Uterus (tissue), 4 donors: ENCODE results near the gene MGAT2. TPM values are rescaled to one million over a fixed set of nuclear protein-coding genes. Genes with fewer than 3 reads are reported as not detected.
"Not testable (repeated sequence)": the region's sequence is repeated elsewhere in the genome, so short reads cannot be mapped to it uniquely, and the experiment has no call there.

Experiments
- DNase-seq, 2 donors: peaks; one replicate each; pipeline ENCODE4 v3.0.0-alpha.2; 2019 to 2020
- H3K27ac ChIP-seq, 2 donors: fragments of 200-600 bp; sonication (generic); 1 replicate in 1 of 2; 2 replicates in 1 of 2; pipeline ENCODE4 v1.5.1; 2016 to 2018
- H3K27me3 ChIP-seq, 2 donors: fragments of 200-600 bp; sonication (generic); one replicate each; pipeline ENCODE4 v1.5.1; 2018 to 2019; ENCODE audit warnings: control low read depth in 1 of 2
- H3K36me3 ChIP-seq, 2 donors: fragments of 200-600 bp; sonication (generic); one replicate each; pipeline ENCODE4 v1.5.1; 2019; ENCODE audit warnings: control low read depth in 1 of 2
- H3K4me1 ChIP-seq, 2 donors: fragments of 200-600 bp; sonication (generic); one replicate each; pipeline ENCODE4 v1.5.1; 2018 to 2019; ENCODE audit warnings: control low read depth in 1 of 2
- H3K4me3 ChIP-seq, 2 donors: fragments of 200-600 bp; sonication (generic); 1 replicate in 1 of 2; 2 replicates in 1 of 2; pipeline ENCODE4 v1.5.1; 2018 to 2019; ENCODE audit warnings: mild to moderate bottlenecking in 1 of 2
- H3K9me3 ChIP-seq, 2 donors: fragments of 200-600 bp; sonication (generic); one replicate each; pipeline ENCODE4 v1.5.1; 2019; ENCODE audit warnings: control low read depth in 1 of 2
- CTCF ChIP-seq, 4 experiments: fragments of 200-600 bp in 2 of 4; fragments of 450-650 bp in 2 of 4; sonication (generic) in 2 of 4; IDR thresholded peaks; one replicate each; pipeline ENCODE4 v1.5.1; 2016 to 2019; ENCODE audit warnings: antibody characterized with exemption in 4 of 4, mild to moderate bottlenecking in 2 of 4, moderate library complexity in 1 of 4
- POLR2A ChIP-seq, 2 donors: fragments of 450-650 bp; IDR thresholded peaks; one replicate each; pipeline ENCODE4 v1.6.1; 2016; ENCODE audit warnings: antibody characterized with exemption in 2 of 2, mild to moderate bottlenecking in 1 of 2, moderate library complexity in 1 of 2
- intact Hi-C: fragments of 100-400 bp; cut with DNase I; formaldehyde crosslinking; loops from one replicate; pipeline ENCODE4 v1.15.1; 2023; ENCODE audit warnings: low total_unique reads
- total RNA-seq, 4 donors: library from RNA; depleted of rRNA in 3 of 4; stranded (reverse); fragments of >200 nt in 3 of 4; gene quantifications; one replicate each; pipeline versions ENCODE4 v1.1.0 to v1.2.4, GENCODE V29; 2014 to 2023
- donor health status: DM: yes; HTN: yes; CAD: no.

The MGAT2 gene
- total RNA-seq, 4 donors from 2014 or later, result 24.6 to 52.1 (median 32.6) TPM

GRCh38 chr14:49612671-49613070 is 7.9 kb upstream of the MGAT2 start:
- H3K4me3 ChIP-seq, result no peak overlapping the region
- intact Hi-C loops, result no loop called here
- H3K9me3 ChIP-seq, result no peaks in the 10 kb centered on the region
- DNase-seq, result no peak
- no peaks in the 10 kb centered on the region for H3K36me3 ChIP-seq
- H3K4me1 ChIP-seq, result no peaks in the 10 kb centered on the region
- H3K27me3 ChIP-seq, result no peaks in the 10 kb centered on the region
- H3K27ac ChIP-seq, result no peak overlapping the region
- no peak for TF ChIP-seq POLR2A (IDR thresholded peaks at IDR 0.05)
- TF ChIP-seq CTCF (IDR thresholded peaks at IDR 0.05), result no peak

- Histone ChIP-seq H3K4me1 (no peaks in the 10 kb centered on the region), H3K9me3 (no peaks in the 10 kb centered on the region), H3K36me3 (no peaks in the 10 kb centered on the region), H3K4me3 (no peak overlapping the region), H3K27ac (no peak overlapping the region), H3K27me3 (no peaks in the 10 kb centered on the region)
- intact Hi-C loops, result no loop called here
- DNase-seq, result no peak
- TF ChIP-seq POLR2A (IDR thresholded peaks at IDR 0.05) (no peak), CTCF (IDR thresholded peaks at IDR 0.05) (no peak)
Measured at GRCh38 chr14:49614196-49614595, 6.4 kb upstream of the MGAT2 start.

- intact Hi-C loops, result no loop called here
- no peak for DNase-seq
- Histone ChIP-seq H3K36me3 (no peaks in the 10 kb centered on the region), H3K4me1 (no peaks in the 10 kb centered on the region), H3K9me3 (no peaks in the 10 kb centered on the region), H3K27me3 (no peaks in the 10 kb centered on the region), H3K4me3 (no peak overlapping the region), H3K27ac (no peak overlapping the region)
- TF ChIP-seq POLR2A (IDR thresholded peaks at IDR 0.05) (no peak), CTCF (IDR thresholded peaks at IDR 0.05) (no peak)
Measured at GRCh38 chr14:49615776-49616175, 4.8 kb upstream of the MGAT2 start.

GRCh38 chr14:49617852-49618519 is 2.6 kb upstream of the MGAT2 start:
- intact Hi-C loops, result no loop called here
- Histone ChIP-seq H3K9me3 (no peaks in the 10 kb centered on the region), H3K36me3 (no peaks in the 10 kb centered on the region), H3K4me3 (no peak overlapping the region), H3K27ac (no peak overlapping the region), H3K4me1 (peaks cover 11 to 14% of the 10 kb centered on the region in 2 donors), H3K27me3 (no peaks in the 10 kb centered on the region)
- TF ChIP-seq POLR2A (IDR thresholded peaks at IDR 0.05) (no peak), CTCF (IDR thresholded peaks at IDR 0.05) (no peak)
- DNase-seq, result no peak

- H3K9me3 ChIP-seq, H3K36me3 ChIP-seq, intact Hi-C loops, DNase-seq, H3K27me3 ChIP-seq, H3K27ac ChIP-seq: not testable (repeated sequence)
- H3K4me3 ChIP-seq, result peak overlapping the region; percentile 76 to 92
- peaks cover 11 to 17% of the 10 kb centered on the region in 2 donors for H3K4me1 ChIP-seq
Measured at GRCh38 chr14:49619273-49619672, 1.3 kb upstream of the MGAT2 start.

- Histone ChIP-seq H3K9me3 (no peaks in the 10 kb centered on the region), H3K27me3 (no peaks in the 10 kb centered on the region), H3K4me3 (peak overlapping the region; percentile 76 to 92), H3K4me1 (peaks cover 11 to 17% of the 10 kb centered on the region in 2 donors), H3K27ac (peak overlapping the region; percentile 86 to 92), H3K36me3 (no peaks in the 10 kb centered on the region)
- intact Hi-C loops, result no loop called here
- TF ChIP-seq POLR2A (IDR thresholded peaks at IDR 0.05), result no peak
- TF ChIP-seq CTCF (IDR thresholded peaks at IDR 0.05), result no peak
- no peak for DNase-seq
Measured at GRCh38 chr14:49619730-49620129, 869 bp upstream of the MGAT2 start.
